ELR (cell line): ENCODE measurements around the gene CYSRT1.

Experiments
- DNase-seq: peaks from one replicate; pipeline ENCODE4 v3.0.0-alpha.2; 2015; ENCODE audit warnings: low read depth

CYSRT1 gene

GRCh38 chr9:137190315-137190856, 34.6 kb upstream of the CYSRT1 start:
- DNase-seq = no peak

GRCh38 chr9:137191245-137191644, 33.7 kb upstream of the CYSRT1 start:
- no peak for DNase-seq

DNA sequence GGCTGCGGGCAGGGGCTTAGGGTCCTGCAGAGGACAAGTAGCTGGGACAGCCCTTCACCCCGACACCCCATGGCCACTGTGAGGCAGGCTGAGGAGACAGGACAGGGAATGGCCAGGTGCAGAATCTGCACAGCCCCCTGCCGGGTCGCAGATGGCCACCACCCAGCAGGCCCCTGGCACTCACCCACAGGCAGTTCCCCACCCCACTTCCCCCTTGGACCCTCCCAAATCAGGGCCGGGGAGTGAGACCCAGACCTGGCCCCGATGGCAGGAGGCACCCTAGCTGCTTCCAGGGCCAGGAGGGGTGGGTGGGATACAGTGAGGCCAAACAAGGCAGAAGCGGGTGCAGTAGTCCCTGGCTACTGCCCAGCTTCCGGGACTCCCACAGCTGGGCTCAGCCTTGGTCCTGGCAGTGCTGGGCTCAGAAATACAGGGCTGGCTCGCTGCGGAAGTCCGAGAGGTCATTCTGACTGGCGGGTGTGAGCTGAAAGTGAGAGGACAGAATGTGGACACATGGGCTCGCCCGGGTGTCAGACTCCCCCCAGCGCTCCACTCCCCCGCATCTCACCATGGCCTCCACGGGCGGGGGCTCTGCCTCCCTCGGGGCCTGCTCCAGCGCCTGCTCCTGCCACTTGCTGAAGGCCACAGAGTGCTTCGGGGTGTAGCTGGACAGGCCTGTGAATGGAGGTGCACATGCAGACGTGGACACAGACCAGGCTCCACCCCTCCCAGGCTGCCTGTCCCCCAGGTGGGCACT, 33.1 kb upstream of the CYSRT1 start:
- DNase-seq = no peak

GRCh38 chr9:137192448-137192780, 32.6 kb upstream of the CYSRT1 start:
- no peak for DNase-seq

GRCh38 chr9:137192859-137193258, 32.1 kb upstream of the CYSRT1 start:
- DNase-seq = no peak

DNA sequence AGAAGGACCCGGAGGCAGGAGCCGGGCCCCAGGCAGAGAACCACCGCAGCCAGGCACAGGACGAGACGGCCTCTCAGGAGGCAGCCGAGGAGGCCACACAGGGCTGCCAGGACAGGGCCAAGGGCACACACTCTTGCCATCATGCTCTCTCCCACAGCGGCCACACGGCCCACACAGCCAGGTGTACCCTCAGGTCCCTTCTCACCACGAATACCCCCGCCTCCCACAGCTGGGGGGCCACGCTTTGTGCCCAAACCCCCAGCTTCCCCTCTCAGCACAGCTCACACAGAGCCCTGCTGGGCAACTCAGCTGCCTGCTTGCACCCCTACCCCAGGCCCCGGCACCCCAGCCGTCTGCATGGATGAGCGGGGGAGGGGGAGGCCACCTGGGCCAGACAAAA, 31.2 kb upstream of the CYSRT1 start:
- no peak for DNase-seq

- DNase-seq = no peak
Observed at GRCh38 chr9:137194388-137194787, 30.6 kb upstream of the CYSRT1 start.

DNA sequence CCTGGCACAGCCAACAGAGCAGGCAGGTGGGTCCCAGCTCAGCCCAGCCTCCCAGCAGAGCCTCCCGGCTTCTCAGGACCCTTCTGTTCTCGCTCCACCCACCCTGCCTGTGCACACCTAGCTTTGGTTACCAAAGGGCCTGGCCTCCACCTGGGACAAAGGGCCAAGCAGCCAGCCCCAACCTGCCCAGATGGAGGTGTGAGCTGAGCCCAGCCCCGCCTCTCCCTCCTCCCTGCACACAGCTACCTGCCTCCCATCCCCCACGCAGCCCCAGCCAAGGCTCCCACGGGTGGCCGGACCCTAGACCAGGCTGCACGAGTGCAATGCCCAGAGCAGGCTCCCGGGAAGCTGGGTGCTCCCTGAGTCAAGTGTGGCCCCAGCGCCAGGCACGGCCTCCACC, 30.1 kb upstream of the CYSRT1 start:
- DNase-seq = no peak

- no peak for DNase-seq
Observed at GRCh38 chr9:137195525-137196220, 29.3 kb upstream of the CYSRT1 start.

GRCh38 chr9:137198051-137198901, 26.7 kb upstream of the CYSRT1 start:
- DNase-seq = no peak

- no peak for DNase-seq
Observed at GRCh38 chr9:137198902-137199283, 26.1 kb upstream of the CYSRT1 start.

- peak; percentile 40 for DNase-seq
Observed at GRCh38 chr9:137199411-137200121, 25.4 kb upstream of the CYSRT1 start.

DNA sequence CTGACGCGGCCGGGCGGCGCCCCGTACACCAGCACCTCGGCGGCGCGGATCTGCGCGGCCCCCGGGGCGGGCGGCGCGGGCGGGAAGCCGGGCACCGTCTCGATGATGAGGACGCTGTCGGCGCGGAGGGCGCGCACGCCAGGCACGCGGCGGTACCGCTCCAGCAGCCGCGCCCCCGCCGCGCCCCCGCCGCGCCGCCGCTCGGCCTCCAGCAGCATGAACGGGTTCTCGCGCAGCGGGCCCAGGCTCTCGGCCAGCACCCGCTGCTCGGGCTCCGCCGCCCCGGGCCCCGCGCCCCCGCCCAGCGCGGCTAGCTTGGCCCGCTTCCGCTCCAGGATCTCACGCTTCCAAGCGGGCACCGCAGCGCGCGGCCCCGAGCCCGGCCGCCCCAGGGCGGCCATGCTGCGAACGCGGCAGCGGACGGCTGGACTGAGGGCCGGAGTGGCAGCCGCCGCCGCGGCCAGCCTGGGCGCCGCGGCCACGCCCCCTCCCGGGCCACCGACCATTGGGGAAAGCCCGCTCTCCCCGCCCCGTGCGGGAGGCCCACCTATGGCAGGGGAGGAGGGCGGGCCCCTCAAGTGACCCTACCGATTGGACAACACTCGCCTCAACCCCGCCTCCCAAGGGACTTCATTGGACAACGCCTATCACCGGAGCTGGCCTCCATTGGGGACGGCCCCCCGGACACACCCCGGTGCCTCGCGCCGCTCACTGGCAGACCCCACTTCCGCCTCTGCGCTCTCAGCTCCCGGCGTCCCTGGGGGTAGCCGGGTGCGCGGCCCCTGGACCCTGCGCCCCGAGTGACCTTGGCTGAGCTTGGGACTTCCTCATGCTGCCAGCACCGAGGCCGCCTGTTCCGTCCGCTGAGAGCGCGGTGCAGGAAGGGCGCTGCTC, 24.4 kb upstream of the CYSRT1 start, which contains the start of gene TPRN:
Gene TPRN, minus strand, starts transcription at position 431 of the 894 bp plus-strand sequence. Its CDS starts 30 bp downstream, at position 401.
- DNase-seq = peak; percentile 100

DNA sequence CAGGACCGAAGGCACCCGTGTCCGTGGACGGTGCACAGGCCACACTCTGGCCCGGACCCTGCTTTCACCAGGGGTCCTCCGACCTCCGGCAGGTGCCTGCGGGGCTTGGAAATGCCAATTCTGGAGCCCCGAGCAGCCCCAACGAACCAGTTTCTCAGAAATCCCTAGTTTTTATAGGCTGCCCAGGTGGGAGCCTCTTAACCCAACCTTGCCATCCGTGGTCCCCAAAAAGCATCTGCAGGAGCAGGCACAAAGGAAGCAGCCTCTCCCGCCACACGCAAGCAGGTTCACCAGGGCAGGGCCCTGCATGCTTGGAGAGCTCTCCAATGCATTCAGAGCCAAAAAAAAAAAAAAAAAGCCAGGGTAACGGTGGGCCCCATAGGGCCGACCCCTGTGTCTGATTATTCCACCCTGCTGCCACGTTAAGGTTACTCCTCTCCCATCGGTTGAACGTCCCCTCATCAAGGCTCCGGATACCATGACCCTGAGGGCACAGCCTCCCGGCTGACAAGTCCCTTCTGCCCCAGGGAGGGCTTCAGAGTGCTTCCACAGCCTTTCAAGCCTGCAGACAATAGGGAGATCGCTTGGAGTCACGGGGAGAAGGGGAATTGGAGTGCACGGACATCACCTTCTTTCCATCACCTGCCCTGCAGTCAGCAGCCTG, 23.6 kb upstream of the CYSRT1 start:
- DNase-seq = no peak

GRCh38 chr9:137202966-137203365, 22.0 kb upstream of the CYSRT1 start:
- no peak for DNase-seq

DNA sequence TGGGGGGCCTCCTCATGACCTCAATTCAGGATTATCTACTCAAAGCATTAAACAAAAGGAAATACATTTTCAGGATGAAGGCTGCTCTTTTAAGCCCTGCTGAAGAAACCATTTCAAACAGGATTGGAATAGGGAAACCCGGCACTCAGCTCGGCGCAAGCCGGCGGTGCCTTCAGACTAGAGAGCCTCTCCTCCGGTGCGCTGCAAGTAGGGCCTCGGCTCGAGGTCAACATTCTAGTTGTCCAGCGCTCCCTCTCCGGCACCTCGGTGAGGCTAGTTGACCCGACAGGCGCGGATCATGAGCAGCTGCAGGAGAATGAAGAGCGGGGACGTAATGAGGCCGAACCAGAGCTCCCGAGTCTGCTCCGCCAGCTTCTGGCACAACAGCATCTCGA, 20.2 kb upstream of the CYSRT1 start:
- DNase-seq = no peak

DNA sequence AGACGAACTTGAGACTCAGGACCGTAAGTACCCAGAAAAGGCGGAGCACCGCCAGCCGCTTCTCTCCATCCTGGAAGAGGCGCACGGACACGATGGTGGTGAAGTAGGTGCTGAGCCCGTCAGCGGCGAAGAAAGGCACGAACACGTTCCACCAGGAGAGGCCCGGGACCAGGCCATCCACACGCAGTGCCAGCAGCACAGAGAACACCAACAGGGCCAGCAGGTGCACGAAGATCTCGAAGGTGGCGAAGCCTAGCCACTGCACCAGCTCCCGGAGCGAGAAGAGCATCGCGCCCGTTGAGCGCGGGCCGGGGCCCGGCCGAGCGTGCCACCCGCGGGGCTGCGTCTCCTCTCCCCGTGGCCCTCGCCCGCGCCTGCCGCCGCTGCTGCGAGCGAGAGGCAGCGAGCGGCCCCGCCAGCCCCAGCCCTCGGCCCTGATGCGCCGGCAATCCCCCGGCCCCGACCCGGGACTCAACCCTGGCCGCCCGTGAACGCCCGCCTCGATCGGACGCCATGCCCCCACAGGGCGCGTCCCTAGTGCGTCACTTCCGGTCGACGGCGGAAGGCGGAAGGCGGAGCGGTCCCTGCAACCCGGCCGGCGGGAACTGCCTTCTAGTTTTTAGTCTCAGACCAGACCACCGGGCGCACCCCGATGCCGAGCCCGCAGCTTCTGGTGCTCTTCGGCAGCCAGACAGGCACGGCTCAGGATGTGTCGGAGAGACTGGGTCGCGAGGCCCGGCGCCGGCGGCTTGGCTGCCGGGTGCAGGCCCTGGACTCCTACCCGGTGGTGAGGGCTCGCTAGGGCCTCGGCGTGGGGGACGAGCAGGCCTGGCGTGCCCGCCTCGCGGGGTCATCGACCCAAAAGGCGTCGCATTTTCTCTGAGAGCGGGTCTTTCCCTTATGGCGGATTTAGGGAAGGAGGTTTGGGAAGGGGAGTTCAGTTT, 19.6 kb upstream of the CYSRT1 start, which contains the start of the genes NDOR1 and TMEM203:
Gene NDOR1, plus strand, starts transcription at position 575 of the 944 bp plus-strand sequence. Its CDS starts 78 bp downstream, at position 653.
Gene TMEM203, minus strand, starts transcription at position 523 of the 944 bp plus-strand sequence. Its CDS starts 234 bp downstream, at position 289.
- DNase-seq = peak; percentile 89

DNA sequence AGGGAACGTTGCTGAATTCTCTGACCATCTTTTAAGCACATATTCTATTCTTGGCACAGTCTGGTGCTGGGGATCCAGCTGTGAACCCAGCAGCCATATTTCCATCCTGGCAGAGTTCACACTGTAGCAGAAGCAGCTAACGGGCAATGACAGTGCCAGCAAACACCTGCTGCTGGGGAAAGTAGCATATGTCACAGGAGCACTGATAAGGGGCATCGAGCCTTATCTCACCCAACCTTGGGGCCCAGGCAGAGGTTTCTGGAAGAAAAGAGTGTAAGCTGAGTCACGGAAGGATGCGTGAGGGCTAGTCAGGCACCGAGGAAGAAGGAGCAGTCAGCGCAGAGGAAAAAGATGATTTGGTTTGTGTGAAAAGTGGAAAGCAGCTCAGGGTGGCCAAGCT, 18.4 kb upstream of the CYSRT1 start:
- DNase-seq = no peak

DNA sequence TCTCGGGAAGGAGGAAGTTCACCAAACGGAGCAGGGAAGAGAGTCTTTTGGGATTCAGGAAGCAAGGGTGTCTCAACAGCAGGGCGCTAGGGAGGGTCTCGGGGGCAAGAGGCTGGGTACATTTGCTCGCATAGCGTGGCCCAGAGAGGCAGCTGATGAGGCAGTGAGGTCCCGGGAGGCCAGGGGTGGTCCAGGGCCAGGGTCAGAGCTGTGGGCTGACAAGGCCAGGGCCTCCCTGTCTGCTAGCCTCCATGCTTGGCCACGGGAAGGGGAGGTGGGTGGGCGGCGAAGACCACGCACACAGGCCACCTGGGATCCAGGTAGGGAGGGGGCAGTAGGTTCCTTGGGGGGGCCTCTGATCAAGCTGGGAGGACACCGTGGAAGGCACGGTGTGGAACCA, 13.4 kb upstream of the CYSRT1 start:
- no peak for DNase-seq
